NOMO-1 treated with DMSO at 0.1 percent for 48 hours (cell line): ENCODE measurements around the gene KHDC3L.
A peak's percentile ranks its signal among the peaks of the same experiment; 100 is the strongest.
"Not testable (repeated sequence)": the region's sequence is repeated elsewhere in the genome, so short reads cannot be mapped to it uniquely, and the experiment has no call there.

ENCODE experiments used
- DNase-seq: peaks from one replicate; lab custom pipeline; 2025; ENCODE audit not compliant: unreplicated experiment; lab: John Stamatoyannopoulos, UW

KHDC3L gene

DNA sequence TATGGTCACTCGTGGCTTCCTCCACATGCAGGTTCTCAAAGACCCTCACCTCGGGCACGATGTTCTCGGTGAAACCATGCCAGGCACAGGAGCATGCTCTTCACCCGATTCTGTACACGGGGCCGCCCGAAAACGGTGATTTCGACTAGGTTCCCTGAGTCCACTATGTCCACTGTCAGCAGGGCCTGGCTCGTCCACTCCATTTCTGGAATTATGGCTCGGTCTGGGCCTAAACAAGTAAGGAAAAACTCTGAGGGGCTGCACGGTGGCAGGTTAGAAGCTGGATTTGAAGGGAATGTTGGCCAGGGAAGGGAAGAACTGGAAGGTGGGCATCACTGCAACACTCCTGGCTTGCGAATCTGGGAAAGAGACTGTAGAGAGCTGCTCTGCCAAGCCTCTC is 6.7 kb downstream of the KHDC3L start:
- no peak for DNase-seq

DNA sequence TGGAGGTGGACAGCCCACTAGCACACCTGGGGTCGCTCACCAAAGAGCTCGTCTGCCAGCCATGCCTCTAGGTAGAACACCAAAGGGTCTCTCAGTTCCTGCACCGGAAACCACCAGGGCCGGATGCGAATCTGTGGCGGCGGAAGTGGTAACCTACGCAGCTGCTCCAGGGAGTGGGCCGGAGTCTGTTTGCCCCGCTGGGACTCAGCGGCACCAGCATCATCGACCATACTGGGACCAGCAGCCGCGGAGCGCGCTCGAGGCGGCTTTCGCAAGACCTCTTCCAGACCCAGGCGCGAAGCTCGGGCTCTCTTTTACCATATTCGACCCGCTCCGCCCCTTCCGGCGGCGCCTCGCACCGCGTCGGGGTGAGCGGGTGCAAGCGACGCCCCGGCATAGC is 7.1 kb downstream of the KHDC3L start, which contains the start of gene OOEP:
OOEP (minus strand) TSS at position 335 of the 400 bp plus-strand sequence; CDS start at position 230, 105 bp downstream.
- DNase-seq: no peak

DNA sequence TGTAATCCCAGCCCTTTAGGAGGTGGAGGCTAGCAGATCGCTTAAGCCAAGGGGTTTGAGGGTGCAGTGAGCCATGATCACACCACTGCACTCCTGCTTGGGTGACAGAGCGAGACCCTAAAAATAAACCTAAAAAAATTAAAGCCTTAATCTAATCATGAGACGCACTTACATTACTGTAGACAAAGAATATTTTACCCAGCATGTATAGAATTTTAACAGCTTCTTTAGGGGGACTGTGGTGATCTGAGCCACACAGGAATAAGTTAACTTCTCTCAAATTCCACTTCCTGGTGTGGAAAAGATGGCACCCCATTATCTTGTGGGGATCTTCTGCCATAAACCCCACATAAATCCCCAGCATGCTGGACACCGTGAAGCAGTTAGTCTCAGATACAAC is 9.5 kb downstream of the KHDC3L start:
- no peak for DNase-seq

DNA sequence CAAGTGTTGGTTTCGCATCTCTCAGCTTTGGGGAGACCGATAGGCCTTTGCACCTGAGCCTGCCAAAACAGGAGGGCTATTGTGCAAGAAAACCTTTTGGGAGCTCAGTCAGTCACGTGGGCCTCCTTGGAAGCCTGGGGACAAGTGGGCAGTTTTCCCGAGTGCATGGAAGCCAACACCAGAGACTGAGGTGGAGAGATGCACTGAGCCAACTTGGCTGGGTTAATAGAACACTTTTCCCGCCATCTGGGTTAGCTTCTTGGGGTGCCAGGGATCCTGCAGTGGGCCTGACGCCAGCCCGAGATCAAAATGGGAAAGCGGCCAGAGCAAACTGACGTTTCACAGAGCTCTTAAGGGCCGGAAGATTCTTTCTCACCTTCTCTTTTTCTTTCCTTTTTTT is 10.1 kb downstream of the KHDC3L start:
- DNase-seq: no peak

DNA sequence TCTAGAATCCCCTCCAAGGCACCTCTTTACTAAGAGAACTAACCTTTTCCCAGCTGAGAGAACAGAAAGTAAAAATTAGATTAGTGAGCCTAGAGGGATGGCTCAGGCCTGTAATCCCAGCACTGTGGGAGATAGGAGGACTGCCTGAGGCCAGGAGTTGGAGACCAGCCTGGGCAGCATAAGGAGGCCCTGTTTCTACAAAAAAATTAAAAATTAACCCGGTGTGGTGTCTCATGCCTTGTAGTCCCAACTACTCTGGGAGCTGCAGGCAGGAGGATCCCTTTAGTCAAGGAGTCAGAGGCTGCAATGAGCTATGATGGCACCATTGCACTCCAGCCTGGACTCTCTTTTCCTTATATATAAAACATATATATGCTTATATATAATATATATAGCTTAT is 12.8 kb downstream of the KHDC3L start:
- no peak for DNase-seq

DNA sequence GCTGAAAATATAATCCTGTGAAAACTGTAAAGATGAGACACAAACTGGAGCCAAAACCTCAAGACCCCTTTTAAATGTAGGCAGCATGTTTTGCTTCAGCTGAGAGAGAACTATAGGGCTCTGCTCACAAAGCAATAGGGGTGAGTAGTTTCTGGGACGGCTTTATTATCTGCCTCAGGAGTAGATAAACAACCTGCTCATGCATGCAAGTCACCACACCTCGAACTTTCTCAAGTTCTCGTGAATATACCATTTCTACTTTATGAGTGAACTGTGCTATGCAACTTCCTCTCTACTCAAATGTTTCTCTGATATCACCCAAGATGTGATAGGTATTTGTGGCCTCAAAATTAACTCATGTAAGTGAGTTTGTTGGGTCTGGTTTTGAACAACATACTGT is 14.8 kb downstream of the KHDC3L start:
- DNase-seq: no peak

DNA sequence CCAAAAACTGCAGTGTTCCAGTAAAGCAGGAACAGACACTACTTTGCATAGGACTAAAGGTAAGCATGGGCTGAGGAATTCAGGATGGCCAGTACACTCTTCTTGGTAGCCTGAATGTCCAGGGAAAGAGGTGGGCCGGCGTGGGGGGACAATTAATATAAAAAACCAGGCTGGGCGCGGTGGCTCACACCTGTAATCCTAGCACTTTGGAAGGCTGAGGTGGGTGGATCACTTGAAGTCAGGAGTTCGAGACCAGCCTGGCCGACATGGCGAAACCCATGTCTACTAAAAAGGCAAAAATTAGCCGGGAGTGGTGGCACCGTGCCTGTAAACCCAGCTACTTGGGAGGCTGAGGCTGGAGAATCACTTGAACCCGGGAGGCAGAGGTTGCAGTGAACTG is 19.1 kb downstream of the KHDC3L start:
- DNase-seq: not testable (repeated sequence)

DNA sequence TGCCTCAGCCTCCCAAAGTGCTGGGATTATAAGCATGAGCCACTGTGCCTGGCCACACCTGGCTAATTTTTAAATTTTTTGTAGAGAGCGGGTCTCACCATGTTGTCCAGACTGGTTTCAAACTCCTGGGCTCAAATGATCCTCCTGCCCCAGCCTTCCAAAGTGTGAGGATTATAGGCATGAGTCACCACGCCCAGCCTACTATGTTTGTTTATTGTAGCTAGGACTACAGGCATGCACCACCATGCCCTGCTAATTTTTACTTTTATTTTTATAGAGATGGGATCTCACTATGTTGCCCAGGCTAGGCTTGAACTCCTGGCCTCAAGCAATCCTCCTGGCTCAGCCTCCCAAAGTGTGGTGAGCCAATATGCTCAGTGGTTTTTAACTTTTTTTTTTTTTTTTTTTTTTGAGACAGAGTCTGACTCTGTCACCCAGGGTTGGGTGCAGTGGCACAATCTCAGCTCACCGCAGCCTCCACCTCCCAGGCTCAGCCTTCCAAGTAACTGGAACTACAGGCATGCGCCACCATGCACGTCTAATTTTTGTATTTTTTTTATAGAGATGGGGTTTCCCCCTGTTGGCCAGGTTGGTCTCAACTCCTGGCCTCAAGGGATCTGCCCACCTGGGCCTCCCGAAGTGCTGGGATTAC is 20.1 kb downstream of the KHDC3L start:
- DNase-seq: no peak

DNA sequence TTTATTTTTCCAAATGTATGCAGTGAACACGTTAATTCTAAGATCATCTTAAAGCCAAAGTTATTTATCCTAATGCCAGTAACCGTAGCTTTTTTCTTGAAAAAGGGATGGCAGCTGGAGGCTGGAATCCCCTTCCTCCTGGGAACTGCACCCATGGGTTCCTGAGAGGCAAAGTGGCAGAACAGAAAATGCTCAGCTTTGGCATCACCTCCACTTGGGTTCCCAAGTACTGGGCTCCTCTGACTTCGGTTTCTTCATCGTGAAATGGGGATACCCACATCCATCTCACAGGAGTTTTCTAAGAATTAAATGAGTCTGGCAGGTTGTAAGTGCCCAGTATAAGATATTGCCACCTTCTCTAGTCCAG is 26.0 kb downstream of the KHDC3L start:
- no peak for DNase-seq

DNA sequence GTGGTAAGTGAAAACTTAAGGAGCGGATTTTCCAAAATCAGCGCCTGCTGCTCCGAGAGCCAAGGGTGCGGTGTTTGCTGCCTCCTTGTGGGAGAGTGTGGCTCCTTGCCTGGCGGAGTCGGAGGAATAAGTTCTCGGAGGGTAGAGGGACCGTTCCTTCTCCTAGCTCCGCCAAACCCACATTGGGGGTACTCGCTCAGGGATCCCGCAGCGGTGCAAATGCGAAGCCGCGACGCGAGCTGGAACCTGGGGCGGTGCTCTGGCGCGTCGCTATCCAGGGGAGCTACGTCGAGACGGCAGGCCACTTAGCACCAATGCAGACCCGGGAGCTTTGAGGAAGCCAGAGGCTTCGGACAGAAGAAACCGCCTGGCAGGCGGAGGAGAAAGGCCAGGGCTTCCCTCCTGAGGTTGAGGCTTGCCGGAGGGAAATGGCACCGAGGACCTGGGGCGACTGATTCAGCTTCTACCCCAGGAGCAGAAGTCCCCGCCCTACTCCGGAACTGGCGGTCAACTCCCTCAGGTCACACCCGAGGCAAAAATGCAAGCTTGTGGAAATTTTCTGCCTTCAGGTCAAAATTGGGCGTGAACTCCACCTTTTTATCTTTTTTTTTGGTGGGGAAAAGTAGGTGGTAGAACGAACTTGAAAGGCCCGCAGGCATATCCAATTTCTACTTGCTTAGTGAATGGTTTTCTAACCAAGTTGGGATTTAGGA is 26.5 kb downstream of the KHDC3L start:
- peak; percentile 79 for DNase-seq

DNA sequence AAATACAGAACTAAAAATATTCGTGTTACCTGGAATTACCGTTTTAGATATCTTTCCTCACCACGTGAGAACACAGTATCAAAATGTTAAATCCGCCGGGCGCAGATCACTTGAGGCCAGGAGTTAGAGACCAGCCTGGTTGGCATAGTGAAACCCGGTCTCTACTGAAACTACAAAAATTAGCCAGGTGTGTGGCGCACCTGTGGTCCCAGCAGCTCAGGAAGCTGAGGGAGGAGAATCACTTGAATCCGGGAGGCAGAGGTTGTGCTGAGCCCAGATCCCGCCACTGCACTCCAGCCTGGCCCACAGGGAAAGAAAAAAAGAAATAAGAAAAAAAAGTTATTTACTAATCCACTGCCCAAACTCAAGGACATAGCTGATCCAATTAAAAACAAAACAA is 27.4 kb downstream of the KHDC3L start:
- no peak for DNase-seq

DNA sequence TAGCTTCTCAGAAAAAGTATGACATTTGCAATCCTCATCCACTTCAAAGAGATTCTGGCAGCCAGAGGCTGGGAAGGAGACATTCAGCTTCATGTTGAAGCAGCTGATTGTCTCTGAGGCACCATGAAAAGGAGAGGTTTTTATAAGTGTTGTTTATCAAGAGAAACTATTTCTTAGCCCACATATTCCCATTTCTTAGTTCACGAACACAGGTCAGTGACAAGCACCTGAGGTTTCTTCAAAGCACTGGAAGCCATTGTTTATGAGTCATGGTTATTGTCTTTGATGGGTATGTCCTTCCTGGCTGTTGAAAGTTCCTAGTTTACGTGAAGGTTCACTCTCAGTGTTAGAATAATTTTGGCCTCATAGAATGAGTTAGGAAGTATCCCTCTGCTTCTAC is 29.2 kb downstream of the KHDC3L start:
- no peak for DNase-seq

DNA sequence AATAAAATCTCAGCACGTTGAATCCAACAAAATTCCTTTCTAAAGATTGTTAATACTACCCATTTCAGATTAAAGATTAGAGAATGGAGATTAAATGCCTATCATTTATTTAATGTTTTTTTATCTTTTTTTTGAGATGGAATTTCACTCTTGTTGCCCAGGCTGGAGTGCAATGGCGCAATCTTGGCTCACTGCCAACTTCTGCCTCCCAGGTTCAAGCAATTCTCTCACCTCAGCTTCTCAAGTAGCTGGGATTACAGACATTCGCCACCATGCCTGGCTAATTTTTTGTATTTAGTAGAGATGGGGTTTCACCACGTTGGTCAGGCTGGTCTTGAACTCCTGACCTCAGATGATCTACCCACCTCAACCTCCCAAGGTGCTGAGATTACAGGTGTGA is 29.7 kb downstream of the KHDC3L start:
- not testable (repeated sequence) for DNase-seq

DNA sequence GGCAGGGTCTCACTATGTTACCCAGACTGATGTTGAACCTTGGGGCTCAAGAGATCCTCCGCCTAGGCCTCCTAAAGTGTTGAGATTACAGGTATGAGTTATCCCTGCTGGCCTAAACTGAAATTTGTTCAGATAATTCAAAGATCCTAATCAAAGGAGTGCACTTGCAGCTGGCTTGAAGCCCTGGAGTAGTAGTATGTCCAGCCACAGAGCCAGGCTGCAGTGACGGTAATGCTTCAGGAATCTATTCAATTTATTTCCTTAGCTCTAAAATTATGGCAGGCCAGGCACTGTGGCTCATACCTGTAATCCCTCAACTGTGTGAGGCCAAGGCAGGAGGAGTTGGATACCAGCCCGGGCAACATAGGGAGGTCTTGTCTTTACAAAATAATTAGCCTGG is 30.8 kb downstream of the KHDC3L start:
- no peak for DNase-seq

DNA sequence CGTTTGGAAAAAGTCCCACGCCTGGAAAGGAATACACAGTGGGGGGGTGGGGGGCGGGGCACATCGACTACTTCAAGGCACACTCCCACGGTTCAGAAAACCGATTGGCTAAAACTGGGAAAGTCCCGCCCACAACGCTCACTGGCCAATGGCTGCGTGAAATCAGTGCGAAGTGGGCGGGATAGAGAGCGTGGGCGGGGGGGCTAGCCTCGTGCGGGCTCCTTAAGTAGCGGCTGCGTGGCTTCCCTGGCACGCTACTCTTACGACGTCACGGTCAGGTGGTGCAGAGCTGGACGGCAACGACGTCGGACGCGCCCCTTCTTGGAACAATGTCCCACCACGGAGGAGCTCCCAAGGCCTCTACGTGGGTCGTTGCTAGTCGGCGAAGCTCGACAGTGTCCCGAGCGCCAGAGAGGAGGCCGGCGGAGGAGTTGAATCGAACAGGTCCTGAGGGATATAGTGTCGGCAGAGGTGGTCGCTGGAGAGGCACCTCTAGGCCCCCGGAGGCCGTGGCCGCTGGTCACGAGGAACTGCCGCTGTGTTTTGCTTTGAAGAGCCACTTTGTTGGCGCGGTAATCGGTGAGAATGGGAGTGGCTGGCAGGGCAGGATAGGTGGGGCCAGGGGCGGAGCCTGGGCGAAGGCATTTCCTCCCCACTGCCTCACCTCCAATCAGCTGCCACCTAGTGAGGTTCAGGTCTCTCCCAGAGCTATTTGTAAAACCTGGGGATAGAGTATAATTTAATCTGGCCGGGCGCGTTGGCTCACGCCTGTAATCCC is 32.3 kb downstream of the KHDC3L start, which contains the start of gene DDX43:
DDX43 (plus strand) TSS at position 252 of the 778 bp plus-strand sequence; CDS start at position 330, 78 bp downstream.
- DNase-seq: no peak

DNA sequence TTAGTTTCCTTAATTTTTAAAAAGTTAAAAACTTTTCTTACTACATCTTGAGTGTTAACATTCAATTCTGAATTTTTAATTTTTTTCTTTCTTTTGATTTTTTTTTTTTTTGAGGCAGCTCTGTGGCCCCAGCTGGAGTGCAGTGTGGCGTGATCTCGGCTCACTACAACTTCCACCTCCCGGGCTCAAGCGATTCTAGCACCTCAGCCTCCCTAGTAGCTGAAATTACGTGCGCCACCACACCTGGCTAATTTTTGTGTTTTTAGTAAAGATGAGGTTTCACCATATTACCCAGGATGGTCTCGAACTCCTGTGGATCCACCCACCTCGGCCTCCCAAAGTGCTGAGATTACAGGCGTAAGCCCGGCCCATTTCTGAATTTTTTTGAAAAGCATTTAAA is 33.4 kb downstream of the KHDC3L start:
- no peak for DNase-seq

DNA sequence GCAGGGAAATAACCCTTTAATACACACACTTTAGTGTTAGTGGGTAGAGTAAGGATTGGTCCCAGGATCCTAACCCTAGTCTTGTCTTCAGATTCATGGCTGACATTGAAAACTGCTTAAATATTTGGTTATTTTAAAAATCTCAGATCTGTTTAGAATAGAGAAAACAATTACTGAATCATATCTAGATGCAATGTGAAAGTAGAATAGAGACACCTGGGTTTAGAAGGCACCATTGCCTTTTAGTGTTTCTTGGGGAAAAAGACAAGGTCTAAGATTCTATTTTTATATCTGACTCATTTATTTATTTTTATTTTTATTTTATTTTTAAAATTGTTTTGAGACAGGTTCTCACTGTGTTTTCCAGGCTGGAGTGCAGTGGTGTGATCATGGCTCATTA is 38.2 kb downstream of the KHDC3L start:
- DNase-seq: no peak

DNA sequence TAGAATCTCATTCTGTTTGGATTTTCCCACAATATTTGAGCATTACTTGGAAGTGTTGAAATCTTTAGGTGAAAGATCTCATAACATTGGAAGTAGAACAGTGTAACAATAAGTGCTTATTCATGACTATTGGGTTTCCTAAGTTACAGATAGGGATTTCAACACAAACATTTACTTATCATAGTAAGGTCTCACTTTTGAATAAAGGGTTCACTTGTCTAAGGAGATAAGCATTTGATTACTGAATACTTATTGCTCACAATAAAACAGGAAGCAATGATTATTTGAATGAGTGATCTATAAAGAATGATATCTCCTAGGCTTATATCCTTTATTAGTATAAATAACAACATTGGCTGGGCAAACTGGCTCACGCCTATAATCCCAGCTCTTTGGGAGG is 46.9 kb downstream of the KHDC3L start:
- DNase-seq: no peak

DNA sequence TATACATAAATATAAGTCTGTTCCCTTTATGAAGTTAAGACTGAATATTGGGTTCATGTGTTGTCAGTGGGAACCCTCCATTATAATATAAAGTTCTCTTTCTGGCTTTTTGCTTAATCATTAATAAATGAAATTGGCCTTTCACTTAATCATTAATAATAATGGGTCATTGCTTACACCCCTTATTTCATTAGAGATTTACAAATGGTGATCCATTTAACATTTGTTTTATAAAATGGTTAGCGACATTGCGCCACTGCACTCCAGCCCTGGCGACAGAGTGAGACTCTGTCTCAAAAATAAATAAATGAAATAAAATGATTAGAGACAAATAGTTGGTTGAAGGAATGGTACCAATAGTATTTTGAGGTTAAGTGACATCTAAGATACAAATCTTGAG is 50.6 kb downstream of the KHDC3L start:
- no peak for DNase-seq
